Loucy (cell line): ENCODE results near the gene RNF141.
A peak's percentile ranks its signal among the peaks of the same experiment; 100 is the strongest.

Experiments used
- H2AFZ ChIP-seq: fragments of 200-600 bp; sonication (generic); 2 replicates; pipeline ENCODE4 v1.6.0; 2016; ENCODE audit warnings: antibody characterized with exemption, mild to moderate bottlenecking, low read length, moderate library complexity
- H3F3A ChIP-seq: fragments of 200-600 bp; 2 replicates; pipeline ENCODE4 v1.6.0; 2016; ENCODE audit warnings: antibody characterized with exemption, low read depth, mild to moderate bottlenecking
- H3K27me3 ChIP-seq: fragments of 200-600 bp; sonication (generic); 2 replicates; pipeline ENCODE4 v1.6.1; 2014; ENCODE audit warnings: low read length, mild to moderate bottlenecking; ENCODE audit not compliant: insufficient read depth, poor library complexity, severe bottlenecking
- H3K36me3 ChIP-seq: fragments of 200-600 bp; sonication (generic); 2 replicates; pipeline ENCODE4 v1.6.1; 2016; ENCODE audit warnings: low read length; ENCODE audit not compliant: insufficient read depth
- H3K4me1 ChIP-seq: fragments of 200-600 bp; sonication (generic); 2 replicates; pipeline ENCODE4 v1.5.1; 2014; ENCODE audit warnings: low read length, mild to moderate bottlenecking; ENCODE audit not compliant: insufficient read depth, poor library complexity, severe bottlenecking
- H3K4me2 ChIP-seq: fragments of 200-600 bp; sonication (generic); 2 replicates; pipeline ENCODE4 v1.6.0; 2014; ENCODE audit warnings: antibody characterized with exemption, low read length, low read depth, mild to moderate bottlenecking; ENCODE audit not compliant: poor library complexity, severe bottlenecking
- H3K4me3 ChIP-seq: fragments of 200-600 bp; sonication (generic); 2 replicates; pipeline ENCODE4 v1.5.1; 2014; ENCODE audit warnings: low read length, mild to moderate bottlenecking, mixed read lengths; ENCODE audit not compliant: poor library complexity, severe bottlenecking
- H3K79me2 ChIP-seq: fragments of 200-600 bp; sonication (generic); 2 replicates; pipeline ENCODE4 v1.6.1; 2014; ENCODE audit warnings: low read length; ENCODE audit not compliant: insufficient read depth
- H3K9ac ChIP-seq: fragments of 200-600 bp; sonication (generic); 2 replicates; pipeline ENCODE4 v1.6.0; 2014; ENCODE audit warnings: mild to moderate bottlenecking, low read depth, low read length, moderate library complexity; ENCODE audit not compliant: poor library complexity, severe bottlenecking
- H3K9me2 ChIP-seq: fragments of 200-600 bp; sonication (generic); replicated peaks from 2 replicates; pipeline ENCODE4 v1.6.1; 2016; ENCODE audit warnings: low read depth, low read length, mixed read lengths
- H3K9me3 ChIP-seq: fragments of 200-600 bp; sonication (generic); 2 replicates; pipeline ENCODE4 v1.6.1; 2014; ENCODE audit warnings: mild to moderate bottlenecking, antibody characterized with exemption, low read length, low read depth; ENCODE audit not compliant: insufficient read depth
- H4K20me1 ChIP-seq: fragments of 200-600 bp; sonication (generic); 2 replicates; pipeline ENCODE4 v1.6.0; 2014; ENCODE audit warnings: antibody characterized with exemption, low read length, mild to moderate bottlenecking; ENCODE audit not compliant: insufficient read depth, poor library complexity, severe bottlenecking
- EZH2phosphoT487 ChIP-seq: fragments of 200-600 bp; IDR thresholded peaks from 2 replicates; pipeline ENCODE4 v1.6.1; 2018; ENCODE audit warnings: antibody characterized with exemption, mild to moderate bottlenecking, moderate library complexity, borderline replicate concordance
- TF ChIP-seq, protein P1 (sequence below): fragments of 200-600 bp; sonication (generic); conservative IDR thresholded peaks from 2 replicates; pipeline ENCODE4 v1.5.1; 2014; ENCODE audit warnings: mild to moderate bottlenecking, antibody characterized with exemption, low read length

Gene RNF141

DNA sequence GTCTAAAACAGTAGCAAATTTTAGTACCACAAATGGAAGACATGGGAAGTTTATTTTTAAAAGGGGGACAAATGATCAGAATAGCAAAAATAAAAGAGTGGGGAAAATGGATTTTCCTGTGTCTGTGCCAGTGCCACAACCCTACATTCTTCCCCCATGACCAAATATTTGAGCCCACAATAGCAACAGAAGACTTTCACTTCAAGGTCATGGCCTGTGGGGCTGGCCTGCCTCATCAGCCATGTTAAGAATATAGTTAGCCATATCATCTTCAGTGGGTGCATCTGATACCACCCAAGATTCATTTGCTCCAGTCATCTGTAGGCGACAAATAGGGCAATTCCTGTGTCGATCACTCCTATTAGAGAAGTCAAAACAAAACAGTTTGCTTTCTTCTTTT, 26.3 kb downstream of the RNF141 start:
- no peak overlapping the region for H3K4me2 ChIP-seq
- no peaks in the 10 kb centered on the region for H3K4me1 ChIP-seq
- TF ChIP-seq EZH2phosphoT487 = no peak
- TF ChIP-seq, protein P1, sequence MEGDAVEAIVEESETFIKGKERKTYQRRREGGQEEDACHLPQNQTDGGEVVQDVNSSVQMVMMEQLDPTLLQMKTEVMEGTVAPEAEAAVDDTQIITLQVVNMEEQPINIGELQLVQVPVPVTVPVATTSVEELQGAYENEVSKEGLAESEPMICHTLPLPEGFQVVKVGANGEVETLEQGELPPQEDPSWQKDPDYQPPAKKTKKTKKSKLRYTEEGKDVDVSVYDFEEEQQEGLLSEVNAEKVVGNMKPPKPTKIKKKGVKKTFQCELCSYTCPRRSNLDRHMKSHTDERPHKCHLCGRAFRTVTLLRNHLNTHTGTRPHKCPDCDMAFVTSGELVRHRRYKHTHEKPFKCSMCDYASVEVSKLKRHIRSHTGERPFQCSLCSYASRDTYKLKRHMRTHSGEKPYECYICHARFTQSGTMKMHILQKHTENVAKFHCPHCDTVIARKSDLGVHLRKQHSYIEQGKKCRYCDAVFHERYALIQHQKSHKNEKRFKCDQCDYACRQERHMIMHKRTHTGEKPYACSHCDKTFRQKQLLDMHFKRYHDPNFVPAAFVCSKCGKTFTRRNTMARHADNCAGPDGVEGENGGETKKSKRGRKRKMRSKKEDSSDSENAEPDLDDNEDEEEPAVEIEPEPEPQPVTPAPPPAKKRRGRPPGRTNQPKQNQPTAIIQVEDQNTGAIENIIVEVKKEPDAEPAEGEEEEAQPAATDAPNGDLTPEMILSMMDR = no peak
- no peaks in the 10 kb centered on the region for H4K20me1 ChIP-seq
- no peaks in the 10 kb centered on the region for H3K27me3 ChIP-seq
- no peak overlapping the region for H3K4me3 ChIP-seq
- no peak overlapping the region for H3K9ac ChIP-seq
- H3F3A ChIP-seq = no peaks in the 10 kb centered on the region
- no peak overlapping the region for H2AFZ ChIP-seq
- H3K36me3 ChIP-seq = peaks cover 30% of the 10 kb centered on the region
- no peaks in the 10 kb centered on the region for H3K9me3 ChIP-seq
- no peaks in the 10 kb centered on the region for H3K79me2 ChIP-seq
- H3K9me2 ChIP-seq = no peaks in the 10 kb centered on the region

DNA sequence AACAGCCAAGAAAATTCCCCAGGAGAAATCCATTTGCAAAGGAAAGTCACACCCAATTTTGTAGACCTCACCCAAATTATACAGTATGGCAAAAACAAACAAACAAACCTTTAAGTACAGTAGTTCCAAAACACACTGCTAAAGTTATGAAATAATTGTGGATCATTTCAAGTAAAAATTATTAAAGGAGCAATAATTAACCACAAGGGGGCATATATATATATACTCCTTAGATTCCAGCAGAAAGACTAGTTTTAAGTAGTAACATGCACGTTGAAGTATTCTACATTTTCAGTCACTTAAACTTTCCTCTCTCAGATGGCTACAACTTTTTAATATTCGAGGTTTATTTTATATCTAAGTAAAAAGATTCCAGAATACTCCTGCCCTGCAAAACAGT, 26.8 kb downstream of the RNF141 start:
- Histone ChIP-seq H3K4me2 (no peak overlapping the region), H3K36me3 (peaks cover 25% of the 10 kb centered on the region), H3K9me3 (no peaks in the 10 kb centered on the region), H4K20me1 (no peaks in the 10 kb centered on the region), H2AFZ (no peak overlapping the region), H3K9ac (no peak overlapping the region), H3K4me3 (no peak overlapping the region), H3K79me2 (no peaks in the 10 kb centered on the region), H3K4me1 (no peaks in the 10 kb centered on the region), H3K9me2 (no peaks in the 10 kb centered on the region), H3K27me3 (no peaks in the 10 kb centered on the region), H3F3A (no peaks in the 10 kb centered on the region)
- no peak for TF ChIP-seq EZH2phosphoT487
- TF ChIP-seq, protein P1 = peak; percentile 60

DNA sequence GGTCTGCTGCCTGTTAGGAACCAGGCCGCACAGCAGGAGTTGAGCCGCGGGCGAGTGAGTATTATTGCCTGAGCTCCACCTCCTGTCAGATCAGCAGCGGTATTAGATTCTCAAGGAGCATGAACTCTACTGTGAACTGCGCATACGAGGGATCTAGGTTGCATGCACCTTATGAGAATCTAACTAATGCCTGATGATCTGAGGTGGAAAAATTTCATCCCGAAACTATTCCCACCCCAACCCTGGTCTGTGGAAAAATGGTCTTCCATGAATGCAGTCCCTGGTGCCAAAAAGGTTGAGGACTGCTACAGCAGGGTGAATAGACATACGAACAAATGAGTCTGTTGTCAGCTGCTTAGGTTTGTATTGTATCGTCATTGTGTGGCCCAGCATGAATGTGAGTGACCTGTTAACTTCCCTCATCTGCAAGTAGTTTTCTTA, 29.8 kb downstream of the RNF141 start:
- no peak overlapping the region for H3K4me2 ChIP-seq
- no peaks in the 10 kb centered on the region for H3K4me1 ChIP-seq
- H3K9me3 ChIP-seq = no peaks in the 10 kb centered on the region
- H3K36me3 ChIP-seq = peaks cover 31% of the 10 kb centered on the region
- H3K27me3 ChIP-seq = no peaks in the 10 kb centered on the region
- no peak overlapping the region for H2AFZ ChIP-seq
- H4K20me1 ChIP-seq = no peaks in the 10 kb centered on the region
- H3K9me2 ChIP-seq = no peaks in the 10 kb centered on the region
- TF ChIP-seq, protein P1 = no peak
- TF ChIP-seq EZH2phosphoT487 = no peak
- H3K79me2 ChIP-seq = no peaks in the 10 kb centered on the region
- H3F3A ChIP-seq = no peaks in the 10 kb centered on the region
- H3K9ac ChIP-seq = no peak overlapping the region
- no peak overlapping the region for H3K4me3 ChIP-seq
